SK-N-MC (cell line): ENCODE results near the gene FYB2.

Experiments
- EZH2 ChIP-seq: fragments of 200-600 bp; sonication (generic); IDR thresholded peaks from one replicate; pipeline ENCODE4 v1.6.1; 2017; ENCODE audit warnings: antibody characterized with exemption
- FOXP2 ChIP-seq: optimal IDR thresholded peaks from 2 replicates; pipeline ENCODE3; 2011; ENCODE audit warnings: mild to moderate bottlenecking, moderate library complexity; ENCODE audit not compliant: insufficient read depth; ENCODE audit errors: extremely low read length, control extremely low read depth
- POLR2AphosphoS5 ChIP-seq: IDR thresholded peaks from 2 replicates; pipeline ENCODE4 v1.6.1; 2012; ENCODE audit warnings: mild to moderate bottlenecking, low read depth, low read length, borderline replicate concordance

- TF ChIP-seq POLR2AphosphoS5 (no peak), EZH2 (no peak), FOXP2 (no peak)
These were observed 142.6 kb downstream of the FYB2 start for GRCh38 chr1:56676571-56677035.
